ENCODE measurements around the gene LSM14A. TPM values are rescaled to one million over a fixed set of nuclear protein-coding genes. Genes with fewer than 3 reads are reported as not detected.

The LSM14A gene
- total RNA-seq, 2 experiments from 2014 or later = 182 to 189 TPM

DNA sequence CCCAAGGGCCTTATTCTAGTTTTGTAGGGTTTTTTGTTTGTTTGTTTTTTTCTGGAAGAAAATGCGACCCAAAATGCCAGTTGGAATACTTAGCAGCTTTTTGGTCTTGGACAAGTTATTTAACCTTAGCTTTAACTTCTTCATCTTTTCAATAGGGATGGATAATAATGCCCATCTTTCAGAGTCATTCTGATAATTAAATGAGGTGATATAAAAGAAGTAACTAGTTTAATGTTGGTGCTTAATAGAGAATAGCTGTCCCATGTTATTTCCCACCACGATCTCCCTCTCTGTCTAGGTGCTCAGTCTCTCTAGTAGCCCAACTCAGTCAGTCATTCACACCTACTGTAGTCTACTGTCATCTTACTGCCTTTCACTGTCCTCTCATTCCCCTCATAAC is 8.0 kb downstream of the LSM14A start:
- CTCF ChIA-PET (ENCODE audit: unreplicated experiment) = no interaction called here

DNA sequence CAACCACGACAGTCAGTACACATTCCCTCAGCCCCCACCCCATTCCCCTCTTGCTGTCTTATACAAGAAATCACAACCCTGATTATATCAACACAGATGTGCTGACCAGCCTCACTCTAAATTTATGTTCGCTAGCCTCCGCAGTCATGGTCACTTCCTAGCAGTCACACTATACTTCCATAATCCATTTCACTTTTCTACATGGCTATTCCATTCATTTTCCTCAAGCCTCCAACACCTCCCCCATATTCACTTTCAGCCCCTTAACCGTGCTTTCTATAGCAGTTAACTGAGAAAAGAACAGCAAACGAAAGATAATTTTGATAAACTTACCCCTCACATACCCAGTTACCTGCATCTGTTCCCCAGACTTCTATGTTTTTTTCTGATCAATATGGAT is 8.4 kb downstream of the LSM14A start:
- BruUV-seq (replicated peaks) = no TSS peak
- peaks cover 61% of the 10 kb centered on the region for H3K4me1 ChIP-seq (ENCODE audit: insufficient read depth, low read length, poor library complexity, severe bottlenecking)
- peaks cover 100% of the 10 kb centered on the region for H3K79me2 ChIP-seq (ENCODE audit: insufficient read depth, low read depth, low read length)
- H3K36me3 ChIP-seq (ENCODE audit: insufficient read depth, low read length) = peaks cover 89% of the 10 kb centered on the region
- H3K9me2 ChIP-seq (ENCODE audit: insufficient read depth, low read length) = no peaks in the 10 kb centered on the region
- no peak overlapping the region for H3K27ac ChIP-seq (ENCODE audit: low read depth, low read length, poor library complexity, severe bottlenecking)
- no peak for DNase-seq (ENCODE audit: low spot score)
- no peak for TF ChIP-seq EZH2phosphoT487 (IDR thresholded peaks at IDR 0.05; ENCODE audit: borderline replicate concordance, low read depth, low read length)
- TF ChIP-seq, protein P1, sequence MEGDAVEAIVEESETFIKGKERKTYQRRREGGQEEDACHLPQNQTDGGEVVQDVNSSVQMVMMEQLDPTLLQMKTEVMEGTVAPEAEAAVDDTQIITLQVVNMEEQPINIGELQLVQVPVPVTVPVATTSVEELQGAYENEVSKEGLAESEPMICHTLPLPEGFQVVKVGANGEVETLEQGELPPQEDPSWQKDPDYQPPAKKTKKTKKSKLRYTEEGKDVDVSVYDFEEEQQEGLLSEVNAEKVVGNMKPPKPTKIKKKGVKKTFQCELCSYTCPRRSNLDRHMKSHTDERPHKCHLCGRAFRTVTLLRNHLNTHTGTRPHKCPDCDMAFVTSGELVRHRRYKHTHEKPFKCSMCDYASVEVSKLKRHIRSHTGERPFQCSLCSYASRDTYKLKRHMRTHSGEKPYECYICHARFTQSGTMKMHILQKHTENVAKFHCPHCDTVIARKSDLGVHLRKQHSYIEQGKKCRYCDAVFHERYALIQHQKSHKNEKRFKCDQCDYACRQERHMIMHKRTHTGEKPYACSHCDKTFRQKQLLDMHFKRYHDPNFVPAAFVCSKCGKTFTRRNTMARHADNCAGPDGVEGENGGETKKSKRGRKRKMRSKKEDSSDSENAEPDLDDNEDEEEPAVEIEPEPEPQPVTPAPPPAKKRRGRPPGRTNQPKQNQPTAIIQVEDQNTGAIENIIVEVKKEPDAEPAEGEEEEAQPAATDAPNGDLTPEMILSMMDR (conservative IDR thresholded peaks at IDR 0.05; ENCODE audit: low read length) = no peak
- ChIA-PET POLR2A (interaction anchor here (2.4 kb wide), 1 partner anchor 14 kb away, joined by 10 read pairs; no protein-coding TSS in a partner anchor), CTCF (ENCODE audit: unreplicated experiment) (no interaction called here)
- H4K20me1 ChIP-seq (ENCODE audit: insufficient read depth, low read length) = peaks cover 81% of the 10 kb centered on the region
- intact Hi-C loops (cut with micrococcal nuclease; ENCODE audit: unreplicated experiment) = no loop called here
- H2AFZ ChIP-seq (ENCODE audit: low read length) = no peak overlapping the region
- H3K4me2 ChIP-seq (ENCODE audit: low read length) = no peak overlapping the region
- H3K9me3 ChIP-seq (ENCODE audit: low read length) = no peaks in the 10 kb centered on the region
- no peak overlapping the region for H3K4me3 ChIP-seq (ENCODE audit: low read depth, low read length, poor library complexity, severe bottlenecking)

More for the DNA sequence above, 8.0 kb downstream of the LSM14A start:
- Histone ChIP-seq H3K9me2 (ENCODE audit: insufficient read depth, low read length) (no peaks in the 10 kb centered on the region), H3K4me1 (ENCODE audit: insufficient read depth, low read length, poor library complexity, severe bottlenecking) (peaks cover 61% of the 10 kb centered on the region), H3K27ac (ENCODE audit: low read depth, low read length, poor library complexity, severe bottlenecking) (no peak overlapping the region), H3K9me3 (ENCODE audit: low read length) (no peaks in the 10 kb centered on the region), H3K4me3 (ENCODE audit: low read depth, low read length, poor library complexity, severe bottlenecking) (no peak overlapping the region), H3K79me2 (ENCODE audit: insufficient read depth, low read depth, low read length) (peaks cover 100% of the 10 kb centered on the region), H3K4me2 (ENCODE audit: low read length) (no peak overlapping the region), H2AFZ (ENCODE audit: low read length) (no peak overlapping the region), H4K20me1 (ENCODE audit: insufficient read depth, low read length) (peaks cover 81% of the 10 kb centered on the region), H3K36me3 (ENCODE audit: insufficient read depth, low read length) (peaks cover 90% of the 10 kb centered on the region)
- DNase-seq (ENCODE audit: low spot score) = no peak
- intact Hi-C loops (cut with micrococcal nuclease; ENCODE audit: unreplicated experiment) = no loop called here
- POLR2A ChIA-PET = interaction anchor here (0.6 to 2.4 kb wide), 3 partner anchors 11 to 83 kb away, joined by 3 to 10 read pairs (median 3); no protein-coding TSS in a partner anchor
- BruUV-seq (replicated peaks) = no TSS peak
- no peak for TF ChIP-seq EZH2phosphoT487 (IDR thresholded peaks at IDR 0.05; ENCODE audit: borderline replicate concordance, low read depth, low read length)
- TF ChIP-seq, protein P1 (conservative IDR thresholded peaks at IDR 0.05; ENCODE audit: low read length) = no peak

DNA sequence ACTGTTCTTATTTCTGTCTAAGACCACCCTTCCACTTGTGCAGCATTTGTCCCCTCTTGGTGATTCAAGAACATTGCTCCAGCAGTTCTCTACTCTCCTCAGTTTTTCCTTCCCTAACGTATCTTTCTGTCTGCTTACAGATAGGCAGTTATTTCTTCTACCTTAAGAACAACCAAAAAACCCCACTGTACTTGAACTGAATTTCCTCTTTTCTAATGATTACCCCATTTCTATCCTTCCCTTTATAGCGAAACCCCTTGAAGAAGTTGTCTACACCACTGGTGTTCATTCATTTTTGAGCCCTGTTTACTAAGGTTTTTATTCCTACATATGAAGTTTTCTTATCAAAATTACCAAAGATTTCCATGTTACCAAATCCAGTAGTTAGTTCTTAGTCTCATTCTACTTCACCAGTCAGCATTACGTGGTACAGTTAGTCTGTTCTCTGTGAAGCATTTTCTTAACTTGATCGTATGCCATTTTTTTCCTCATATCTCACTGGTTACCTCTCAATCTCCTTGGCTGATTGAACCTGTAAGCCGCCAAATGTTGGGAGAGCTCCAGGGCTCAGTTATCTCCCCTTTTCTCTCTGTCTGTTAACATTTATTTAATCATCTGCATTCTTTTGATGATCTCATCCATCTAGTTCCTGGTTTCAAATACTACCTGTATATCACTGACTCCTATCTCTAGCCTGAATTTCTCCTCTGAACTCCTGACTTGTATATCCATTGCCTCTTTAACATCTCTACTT is 9.0 kb downstream of the LSM14A start:
- no peak overlapping the region for H3K27ac ChIP-seq (ENCODE audit: low read depth, low read length, poor library complexity, severe bottlenecking)
- CTCF ChIA-PET (ENCODE audit: unreplicated experiment) = no interaction called here
- POLR2A ChIA-PET = interaction anchor here (0.6 kb wide), 1 partner anchor 20 kb away, joined by 3 read pairs; no protein-coding TSS in a partner anchor

More for the DNA sequence above, 9.0 kb downstream of the LSM14A start:
- no peaks in the 10 kb centered on the region; the same call in 1 of the 2 replicates for H3K9me3 ChIP-seq (ENCODE audit: low read length)
- DNase-seq (ENCODE audit: low spot score) = no peak
- TF ChIP-seq, protein P1 (conservative IDR thresholded peaks at IDR 0.05; ENCODE audit: low read length) = no peak
- no peak for TF ChIP-seq EZH2phosphoT487 (IDR thresholded peaks at IDR 0.05; ENCODE audit: borderline replicate concordance, low read depth, low read length)
- H4K20me1 ChIP-seq (ENCODE audit: insufficient read depth, low read length) = peaks cover 81% of the 10 kb centered on the region
- H3K36me3 ChIP-seq (ENCODE audit: insufficient read depth, low read length) = peaks cover 89% of the 10 kb centered on the region
- H2AFZ ChIP-seq (ENCODE audit: low read length) = no peak overlapping the region
- no peak overlapping the region for H3K4me3 ChIP-seq (ENCODE audit: low read depth, low read length, poor library complexity, severe bottlenecking)
- H3K4me1 ChIP-seq (ENCODE audit: insufficient read depth, low read length, poor library complexity, severe bottlenecking) = peaks cover 61% of the 10 kb centered on the region
- BruUV-seq (replicated peaks) = no TSS peak
- H3K9me2 ChIP-seq (ENCODE audit: insufficient read depth, low read length) = no peaks in the 10 kb centered on the region
- H3K79me2 ChIP-seq (ENCODE audit: insufficient read depth, low read depth, low read length) = peaks cover 100% of the 10 kb centered on the region
- intact Hi-C loops (cut with micrococcal nuclease; ENCODE audit: unreplicated experiment) = no loop called here
- no peak overlapping the region for H3K4me2 ChIP-seq (ENCODE audit: low read length)

Data from OCI-LY7 (cell line).